Activated CD4-positive, alpha-beta T cell treated with anti-CD3 and anti-CD28 coated beads, Interleukin-2, amount 50 U/mL, for 4 hours (primary cell): ENCODE data around the gene RORC.

Source experiments
- DNase-seq, 2 experiments: peaks; one replicate each; pipeline ENCODE4 v3.0.0-alpha.2; 2020

RORC gene

GRCh38 chr1:151847867-151848596 lies 16.4 kb upstream of the RORC start:
- DNase-seq = no peak

- no peak for DNase-seq
These were observed 15.2 kb upstream of the RORC start for GRCh38 chr1:151846686-151847237.

GRCh38 chr1:151846062-151846568 lies 14.5 kb upstream of the RORC start:
- DNase-seq = no peak

GRCh38 chr1:151843398-151843797 lies 11.8 kb upstream of the RORC start:
- no peak for DNase-seq

- DNase-seq = no peak
These were observed 9.5 kb upstream of the RORC start for GRCh38 chr1:151841141-151841540.

- DNase-seq = no peak
These were observed 8.8 kb upstream of the RORC start for GRCh38 chr1:151840421-151840820.

- DNase-seq = peak; percentile 63 to 64
These were observed 8.1 kb upstream of the RORC start, which contains the start of gene C2CD4D for GRCh38 chr1:151839457-151840403. Gene C2CD4D, minus strand, starts transcription at chr1:151839820. Its CDS starts 831 bp downstream, at chr1:151838989.

GRCh38 chr1:151839082-151839412 lies 7.4 kb upstream of the RORC start:
- DNase-seq = no peak

- DNase-seq = no peak
These were observed 6.8 kb upstream of the RORC start for GRCh38 chr1:151838222-151839081.

GRCh38 chr1:151837884-151838221 lies 6.3 kb upstream of the RORC start:
- no peak for DNase-seq

GRCh38 chr1:151837197-151837596 lies 5.6 kb upstream of the RORC start:
- no peak for DNase-seq

GRCh38 chr1:151835596-151835995 lies 4.0 kb upstream of the RORC start:
- no peak for DNase-seq

- no peak for DNase-seq
These were observed 2.6 kb upstream of the RORC start for GRCh38 chr1:151834239-151834638.

GRCh38 chr1:151833172-151833900 lies 1.7 kb upstream of the RORC start:
- no peak for DNase-seq

- no peak for DNase-seq
These were observed 847 bp upstream of the RORC start for GRCh38 chr1:151832318-151832980.

- no peak for DNase-seq
These were observed 378 bp downstream of the RORC start for GRCh38 chr1:151831256-151831591.

- DNase-seq = no peak
These were observed 1.5 kb downstream of the RORC start for GRCh38 chr1:151830055-151830454.

GRCh38 chr1:151829352-151830046 lies 2.1 kb downstream of the RORC start:
- no peak for DNase-seq

- DNase-seq = no peak
These were observed 2.7 kb downstream of the RORC start for GRCh38 chr1:151828921-151829320.

GRCh38 chr1:151827853-151828252 lies 3.7 kb downstream of the RORC start:
- no peak for DNase-seq
